ENCODE results near the gene TGM2.

Gene TGM2

GRCh38 chr20:38085026-38085425 lies 80.0 kb downstream of the TGM2 start:
- no peak for DNase-seq

- no peak for DNase-seq
Measured at GRCh38 chr20:38084425-38084951, 80.6 kb downstream of the TGM2 start.

GRCh38 chr20:38083338-38084048 lies 81.6 kb downstream of the TGM2 start:
- no peak for DNase-seq

GRCh38 chr20:38082894-38083293 lies 82.2 kb downstream of the TGM2 start:
- DNase-seq: no peak

GRCh38 chr20:38081575-38081974 lies 83.5 kb downstream of the TGM2 start:
- DNase-seq: no peak

GRCh38 chr20:38079353-38079752 lies 85.7 kb downstream of the TGM2 start:
- DNase-seq: no peak

- DNase-seq: no peak
Measured at GRCh38 chr20:38078084-38078483, 87.0 kb downstream of the TGM2 start.
